H1 (cell line): Measurements from ENCODE around the gene KSR2.

Source experiments
- CEBPB ChIP-seq: IDR thresholded peaks from 2 replicates; pipeline ENCODE4 v1.6.1; 2012; ENCODE audit warnings: low read depth, low read length
- KDM1A ChIP-seq: fragments of 200-600, 300-600 bp; sonication (generic); IDR thresholded peaks from 2 replicates; pipeline ENCODE4 v1.7.1; 2016; ENCODE audit warnings: mild to moderate bottlenecking, low read length, borderline replicate concordance
- KDM5A ChIP-seq: fragments of 200-600 bp; IDR thresholded peaks from 2 replicates; pipeline ENCODE4 v1.7.1; 2012; ENCODE audit warnings: mild to moderate bottlenecking, low read length, inconsistent platforms, mixed read lengths
- SP1 ChIP-seq: IDR thresholded peaks from 2 replicates; pipeline ENCODE4 v1.6.1; 2011; ENCODE audit warnings: low read depth, low read length
- SP2 ChIP-seq: IDR thresholded peaks from 2 replicates; pipeline ENCODE4 v1.6.1; 2012; ENCODE audit warnings: mild to moderate bottlenecking, low read length, inconsistent platforms
- TF ChIP-seq, protein P1 (sequence below), 3 experiments: IDR thresholded peaks; 1 replicate in 2 of 3; 2 replicates in 1 of 3; pipeline versions ENCODE4 v1.5.1 to v1.6.1; 2011; ENCODE audit warnings: low read length in 3 of 3, mild to moderate bottlenecking in 3 of 3, inconsistent platforms in 2 of 3, low read depth in 1 of 3, moderate library complexity in 1 of 3; ENCODE audit not compliant: insufficient read depth in 1 of 3; ENCODE audit errors: control extremely low read depth in 1 of 3

DNA sequence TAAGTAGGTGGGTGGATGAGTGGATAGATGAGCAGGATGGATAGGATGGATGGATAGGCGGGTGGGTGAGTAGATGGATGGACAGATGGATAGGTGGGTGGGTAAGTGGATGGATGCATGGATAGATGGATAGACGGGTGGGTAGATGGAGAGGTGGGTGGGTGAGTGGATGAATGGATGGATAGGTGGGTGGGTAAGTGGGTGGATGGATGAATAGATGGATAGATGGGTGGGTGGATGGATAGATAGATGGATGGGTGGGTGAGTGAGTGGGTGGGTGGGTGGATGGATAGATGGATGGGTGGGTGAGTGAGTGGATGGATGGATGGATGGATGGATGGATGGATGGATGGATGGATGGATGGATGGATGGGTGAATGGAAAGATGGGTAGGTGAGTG lies 385.7 kb downstream of the KSR2 start:
- TF ChIP-seq SP1, result no peak
- no peak for TF ChIP-seq KDM1A
- TF ChIP-seq SP2, result no peak
- no peak for TF ChIP-seq CEBPB
- TF ChIP-seq, protein P1, sequence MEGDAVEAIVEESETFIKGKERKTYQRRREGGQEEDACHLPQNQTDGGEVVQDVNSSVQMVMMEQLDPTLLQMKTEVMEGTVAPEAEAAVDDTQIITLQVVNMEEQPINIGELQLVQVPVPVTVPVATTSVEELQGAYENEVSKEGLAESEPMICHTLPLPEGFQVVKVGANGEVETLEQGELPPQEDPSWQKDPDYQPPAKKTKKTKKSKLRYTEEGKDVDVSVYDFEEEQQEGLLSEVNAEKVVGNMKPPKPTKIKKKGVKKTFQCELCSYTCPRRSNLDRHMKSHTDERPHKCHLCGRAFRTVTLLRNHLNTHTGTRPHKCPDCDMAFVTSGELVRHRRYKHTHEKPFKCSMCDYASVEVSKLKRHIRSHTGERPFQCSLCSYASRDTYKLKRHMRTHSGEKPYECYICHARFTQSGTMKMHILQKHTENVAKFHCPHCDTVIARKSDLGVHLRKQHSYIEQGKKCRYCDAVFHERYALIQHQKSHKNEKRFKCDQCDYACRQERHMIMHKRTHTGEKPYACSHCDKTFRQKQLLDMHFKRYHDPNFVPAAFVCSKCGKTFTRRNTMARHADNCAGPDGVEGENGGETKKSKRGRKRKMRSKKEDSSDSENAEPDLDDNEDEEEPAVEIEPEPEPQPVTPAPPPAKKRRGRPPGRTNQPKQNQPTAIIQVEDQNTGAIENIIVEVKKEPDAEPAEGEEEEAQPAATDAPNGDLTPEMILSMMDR (IDR thresholded peaks at IDR 0.05; ENCODE audit: control extremely low read depth in 1 of 3, insufficient read depth in 1 of 3, low read depth in 1 of 3, low read length in 3 of 3), result no peak
- TF ChIP-seq KDM5A, result no peak
